ENCODE results near the gene PSG2.
"Not testable (repeated sequence)": the region's sequence is repeated elsewhere in the genome, so short reads cannot be mapped to it uniquely, and the experiment has no call there.

Gene PSG2

GRCh38 chr19:43062418-43062817 lies 20.1 kb downstream of the PSG2 start:
- not testable (repeated sequence) for FAIRE-seq

- not testable (repeated sequence) for FAIRE-seq
Measured at GRCh38 chr19:43061326-43061725, 21.2 kb downstream of the PSG2 start.

- not testable (repeated sequence) for FAIRE-seq
Measured at GRCh38 chr19:43060254-43060653, 22.2 kb downstream of the PSG2 start.

- FAIRE-seq, result not testable (repeated sequence)
Measured at GRCh38 chr19:43059482-43059881, 23.0 kb downstream of the PSG2 start.

GRCh38 chr19:43058440-43058839 lies 24.1 kb downstream of the PSG2 start:
- FAIRE-seq, result not testable (repeated sequence)

GRCh38 chr19:43047966-43048365 lies 34.5 kb downstream of the PSG2 start:
- not testable (repeated sequence) for FAIRE-seq

GRCh38 chr19:43046578-43046977 lies 35.9 kb downstream of the PSG2 start:
- FAIRE-seq, result not testable (repeated sequence)

- not testable (repeated sequence) for FAIRE-seq
Measured at GRCh38 chr19:43043492-43044180, 38.9 kb downstream of the PSG2 start.

GRCh38 chr19:43031645-43032044 lies 50.9 kb downstream of the PSG2 start:
- not testable (repeated sequence) for FAIRE-seq

GRCh38 chr19:43028866-43029265 lies 53.6 kb downstream of the PSG2 start:
- FAIRE-seq, result no peak

GRCh38 chr19:43027985-43028384 lies 54.5 kb downstream of the PSG2 start:
- not testable (repeated sequence) for FAIRE-seq

- FAIRE-seq, result not testable (repeated sequence)
Measured at GRCh38 chr19:43027061-43027460, 55.4 kb downstream of the PSG2 start.

- not testable (repeated sequence) for FAIRE-seq
Measured at GRCh38 chr19:43026369-43026768, 56.1 kb downstream of the PSG2 start, which contains the start of gene PSG11. Gene PSG11 (minus strand): TSS chr19:43026469. CDS start chr19:43026372, 97 bp downstream.

GRCh38 chr19:43022098-43022497 lies 60.4 kb downstream of the PSG2 start:
- FAIRE-seq, result not testable (repeated sequence)

- not testable (repeated sequence) for FAIRE-seq
Measured at GRCh38 chr19:43021629-43022028, 60.9 kb downstream of the PSG2 start.

GRCh38 chr19:43019588-43019987 lies 62.9 kb downstream of the PSG2 start:
- not testable (repeated sequence) for FAIRE-seq

Measured in islet of Langerhans (tissue), 1 donor.